Measurements from ENCODE around the gene IL1RAPL2.
"Not testable (repeated sequence)": the region's sequence is repeated elsewhere in the genome, so short reads cannot be mapped to it uniquely, and the experiment has no call there.

The IL1RAPL2 gene

DNA sequence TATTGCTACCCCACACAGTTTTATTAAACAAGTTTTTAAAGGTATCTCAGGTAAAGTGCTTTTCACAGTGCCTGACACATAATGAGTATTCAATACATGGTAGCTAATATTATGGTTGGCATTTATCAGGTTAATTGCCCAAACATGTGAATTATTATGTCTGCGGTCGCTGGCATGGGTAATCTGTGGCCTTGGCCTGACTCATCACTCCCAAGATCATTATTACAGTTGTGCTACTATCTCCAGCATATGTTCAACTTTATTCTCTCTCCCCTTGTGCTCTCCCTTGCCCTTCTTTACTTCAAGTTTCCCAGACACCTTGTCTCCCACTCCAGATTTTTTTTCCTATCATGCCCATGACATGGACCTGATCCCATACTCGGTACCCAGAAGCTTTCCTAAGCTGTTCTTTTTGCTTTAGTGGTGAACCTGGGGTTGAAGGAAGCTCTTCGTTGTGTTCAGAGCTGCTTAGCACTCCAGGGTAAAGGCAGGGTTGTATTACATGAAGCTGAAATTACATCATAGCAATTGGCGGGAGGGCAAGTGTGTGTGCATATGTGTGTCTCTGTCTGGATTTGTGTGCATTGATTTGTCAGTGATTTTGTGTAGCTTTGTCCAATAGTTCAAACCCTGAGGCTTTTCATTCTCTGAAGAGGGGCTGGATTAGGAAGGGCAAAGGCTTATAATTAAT is 1079.8 kb downstream of the IL1RAPL2 start:
- DNase-seq = no peak

DNA sequence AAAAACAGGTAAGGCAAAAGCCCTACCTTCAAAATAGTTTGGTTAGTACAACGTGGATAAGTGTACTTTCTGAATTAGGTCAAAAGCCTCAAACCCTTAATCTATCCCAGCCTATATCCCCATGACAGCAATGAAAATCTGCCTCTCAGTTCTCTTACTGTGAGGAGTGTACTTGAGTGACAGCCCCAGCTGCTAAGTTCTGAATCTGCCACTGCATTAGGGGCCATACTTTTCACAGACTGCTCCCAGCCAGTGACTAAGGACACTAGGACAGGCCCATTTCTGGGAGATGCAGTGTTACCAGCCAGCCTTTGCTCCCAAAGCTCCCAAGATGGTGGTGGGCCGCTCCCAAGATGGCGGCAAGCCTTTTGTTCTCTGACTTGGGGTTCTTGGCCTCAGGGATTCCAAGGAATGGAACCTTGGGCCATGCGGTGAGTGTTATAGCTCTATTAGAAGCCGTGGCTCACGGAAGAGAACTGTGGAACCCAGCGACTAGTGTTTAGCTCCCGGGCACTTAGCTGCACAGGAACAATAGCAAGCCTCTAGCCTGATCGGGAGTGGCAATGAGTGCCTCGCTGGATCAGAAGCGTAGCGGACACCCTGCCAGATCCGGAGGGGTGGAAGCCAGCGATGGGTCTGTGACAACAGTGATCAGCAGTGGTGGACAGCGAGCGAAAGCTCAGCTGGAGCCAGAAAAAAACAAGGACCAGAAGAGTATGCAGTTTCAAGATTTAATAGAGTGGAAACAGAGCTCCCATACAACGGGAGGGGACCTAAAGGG is 1080.8 kb downstream of the IL1RAPL2 start:
- no peak for DNase-seq

DNA sequence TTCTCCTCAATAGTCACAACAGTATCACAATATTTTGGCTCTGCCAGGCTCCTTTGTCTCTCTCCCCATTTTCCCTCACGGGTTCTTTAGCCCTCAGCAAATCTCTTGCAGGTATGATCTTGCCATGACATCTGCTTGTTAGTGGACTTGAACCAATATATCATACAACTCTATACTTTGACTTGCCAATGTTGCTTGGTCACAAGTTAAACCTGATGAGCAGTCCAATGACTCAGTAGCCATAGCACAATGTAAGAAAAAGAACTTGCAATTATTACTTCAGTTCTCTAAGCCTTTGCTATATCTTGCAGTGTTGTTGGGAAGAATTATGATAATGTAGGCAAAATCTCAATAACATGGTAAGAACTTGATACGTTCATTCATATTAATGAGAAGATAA is 1081.8 kb downstream of the IL1RAPL2 start:
- DNase-seq = no peak

DNA sequence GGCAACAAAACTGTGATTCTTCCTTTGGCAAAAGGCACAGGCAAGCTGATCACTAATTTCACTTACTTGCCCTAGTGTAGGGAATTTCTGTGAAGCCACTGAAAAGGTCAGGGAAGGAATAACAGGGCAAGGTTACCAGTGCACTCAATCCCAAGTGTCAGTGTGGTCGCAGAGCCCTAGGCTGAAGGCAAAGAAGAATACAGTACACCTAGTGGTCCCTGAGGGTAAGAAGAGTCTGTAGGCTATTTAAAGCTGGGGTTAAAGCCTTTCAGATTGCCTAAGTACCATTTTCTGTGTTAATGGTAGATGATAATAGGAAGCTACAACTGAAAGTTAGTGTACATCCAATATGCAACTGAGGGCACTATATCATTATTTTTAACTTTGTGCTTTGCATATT is 1082.7 kb downstream of the IL1RAPL2 start:
- no peak for DNase-seq

DNA sequence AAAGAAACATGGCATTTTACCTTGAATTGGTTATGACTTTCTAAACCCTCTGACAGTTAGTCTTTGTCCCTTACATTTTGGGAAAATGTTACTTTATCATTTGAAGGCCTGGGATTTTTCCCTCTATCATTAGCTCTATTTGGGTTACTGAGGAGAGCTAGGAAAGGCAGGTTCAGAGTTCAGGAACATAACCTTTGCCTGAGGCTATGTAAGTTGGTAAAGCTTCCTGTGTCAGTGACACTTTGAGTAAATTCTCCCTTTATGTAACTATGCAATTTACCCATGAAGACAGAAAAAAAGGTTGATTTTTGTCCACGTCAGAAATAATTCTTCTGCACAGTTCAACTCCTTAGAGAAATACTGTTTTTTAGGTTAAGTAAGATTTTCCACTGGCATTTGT is 1084.6 kb downstream of the IL1RAPL2 start:
- DNase-seq = no peak

DNA sequence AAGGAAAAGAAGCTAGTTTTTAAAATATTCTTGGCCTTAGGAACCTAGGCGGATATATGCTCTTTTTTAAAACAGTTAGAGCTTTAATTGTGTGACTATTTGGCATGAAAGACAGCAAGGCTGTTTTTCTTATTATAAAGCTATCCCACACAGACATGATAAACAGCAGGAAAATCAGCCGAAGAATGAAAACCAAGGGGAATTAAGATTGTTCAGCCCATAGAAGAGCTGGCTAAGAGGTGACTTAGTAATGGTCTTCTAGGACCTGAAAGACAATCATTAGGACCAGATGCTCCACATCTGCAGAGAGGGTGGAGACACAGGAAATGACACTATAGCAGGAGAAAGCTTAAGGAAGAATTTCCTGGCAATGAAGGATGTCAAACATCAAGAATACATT is 1085.0 kb downstream of the IL1RAPL2 start:
- no peak for DNase-seq

DNA sequence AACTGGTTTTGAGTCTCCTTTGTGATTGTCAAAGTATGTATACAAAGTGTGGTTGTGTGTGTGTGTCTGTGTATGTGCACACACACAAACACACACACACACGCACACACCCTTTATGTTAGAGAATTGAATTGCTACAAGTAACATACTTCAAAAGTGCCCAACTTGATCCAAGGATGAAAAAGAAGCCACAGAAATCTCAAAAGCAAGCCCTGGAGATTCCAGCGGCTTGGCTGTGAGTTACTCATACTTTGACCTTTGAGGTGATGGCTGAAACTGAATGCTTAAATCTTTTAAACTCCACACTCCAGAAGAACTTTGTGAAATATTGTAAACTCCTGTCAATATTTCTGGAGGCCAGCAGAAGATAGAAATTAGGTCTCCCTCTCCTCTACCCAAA is 1087.9 kb downstream of the IL1RAPL2 start:
- no peak for DNase-seq

DNA sequence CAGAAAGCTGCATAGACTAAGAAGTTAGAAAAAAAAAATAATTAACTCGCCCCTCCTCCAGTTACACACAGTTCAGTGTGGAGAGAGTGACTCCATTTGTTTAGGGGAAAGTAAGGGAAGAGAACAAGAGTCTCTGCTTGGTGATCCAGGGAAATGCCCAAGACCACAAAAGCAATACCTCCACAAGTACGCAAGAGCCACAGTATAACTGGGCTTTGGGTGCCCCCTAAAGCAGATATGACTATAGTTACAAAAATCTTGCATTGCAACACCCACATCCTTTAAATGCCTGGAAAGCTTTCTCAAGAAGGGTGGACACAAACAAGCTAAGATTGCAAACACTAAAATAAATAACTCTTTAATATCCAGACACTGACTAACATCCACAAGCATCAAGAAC is 1092.1 kb downstream of the IL1RAPL2 start:
- no peak for DNase-seq

DNA sequence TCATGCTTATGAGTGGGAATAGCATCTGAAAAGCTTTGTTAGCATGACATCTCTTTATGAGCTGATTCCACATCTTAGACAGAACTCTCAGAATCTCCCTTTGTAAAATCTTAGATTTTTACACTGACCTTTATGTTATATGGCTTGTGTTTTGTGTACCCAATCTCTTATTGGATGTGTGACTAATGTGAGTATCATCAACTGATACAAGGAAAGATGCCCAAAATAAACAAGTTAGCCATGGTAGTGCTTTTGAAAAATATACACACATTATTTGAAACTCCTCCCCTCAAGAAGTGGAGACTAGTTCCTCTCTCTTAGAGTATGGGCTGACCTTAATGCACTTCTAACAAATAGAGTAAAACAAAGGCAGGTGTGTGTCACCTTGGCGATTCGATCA is 1096.2 kb downstream of the IL1RAPL2 start:
- no peak for DNase-seq

DNA sequence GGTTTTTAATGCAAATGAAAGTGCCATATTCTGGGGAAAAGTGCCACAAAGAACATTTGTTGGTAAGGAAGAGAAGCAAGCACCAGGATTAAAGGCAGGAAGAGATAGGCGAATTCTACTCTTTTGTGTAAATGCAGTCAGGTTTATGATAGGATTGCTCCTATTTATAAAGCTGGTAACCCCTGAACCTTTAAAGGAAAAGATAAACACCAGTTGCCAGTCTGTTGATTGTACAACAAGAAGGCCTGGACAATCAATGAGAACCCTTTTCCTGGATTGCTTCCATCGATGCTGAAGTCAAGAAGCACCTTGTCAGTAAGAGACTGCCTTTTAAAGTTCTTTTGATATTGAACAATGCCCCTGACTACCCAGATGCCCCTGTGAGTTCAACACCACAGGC is 1098.2 kb downstream of the IL1RAPL2 start:
- no peak for DNase-seq

DNA sequence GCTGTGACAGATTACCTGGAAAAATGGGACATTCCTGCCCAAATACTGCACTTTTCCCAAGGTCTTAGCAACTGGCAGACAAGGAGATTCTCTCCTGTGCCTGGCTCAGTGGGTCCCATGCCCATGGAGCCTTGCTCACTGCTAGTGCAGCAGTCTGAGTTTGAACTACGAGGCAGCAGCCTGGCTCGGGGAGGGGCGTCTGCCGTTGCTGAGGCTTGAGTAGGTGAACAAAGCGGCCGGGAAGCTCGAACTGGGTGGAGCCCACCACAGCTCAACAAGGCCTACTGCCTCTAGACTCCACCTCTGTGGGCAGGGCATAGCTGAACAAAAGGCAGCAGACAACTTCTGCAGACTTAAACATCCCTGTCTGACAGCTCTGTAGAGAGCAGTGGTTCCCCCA is 1118.3 kb downstream of the IL1RAPL2 start:
- not testable (repeated sequence) for DNase-seq

DNA sequence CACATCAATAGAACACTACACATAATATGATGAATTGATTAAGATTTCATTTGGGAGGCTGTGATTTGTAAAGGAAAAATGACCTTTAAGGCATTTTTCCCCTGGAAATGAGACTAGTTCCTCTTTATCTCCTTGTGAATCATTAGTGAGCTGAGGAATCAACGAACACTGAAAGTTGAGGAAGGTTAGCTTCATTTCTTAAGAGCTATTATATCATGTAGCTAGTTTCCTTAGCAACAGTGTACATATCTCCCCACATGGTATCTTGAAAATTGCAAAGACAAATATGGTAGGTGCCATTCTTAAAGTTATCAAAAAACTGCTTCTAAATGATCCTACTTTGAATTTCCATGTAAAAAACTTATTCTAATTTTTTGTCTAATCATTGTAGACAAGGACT is 1128.8 kb downstream of the IL1RAPL2 start:
- no peak for DNase-seq

DNA sequence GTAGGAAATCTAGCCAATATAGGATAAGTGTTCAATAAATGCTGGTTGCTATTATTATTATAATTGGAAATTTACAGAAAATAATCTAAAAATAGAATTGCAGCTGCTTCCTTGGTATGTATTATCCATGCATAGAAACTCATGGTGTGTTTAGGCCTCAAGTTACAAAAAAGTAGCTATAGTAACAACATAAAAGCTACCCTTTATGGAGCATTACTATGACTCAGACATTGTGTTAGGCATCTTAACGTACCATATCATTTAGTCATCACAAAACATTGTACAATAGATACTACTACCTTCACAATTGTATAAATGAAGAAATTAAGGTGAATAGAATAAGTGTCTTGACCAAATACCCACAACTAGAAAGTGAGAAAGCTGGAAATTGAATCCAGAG is 1129.5 kb downstream of the IL1RAPL2 start:
- no peak for DNase-seq

DNA sequence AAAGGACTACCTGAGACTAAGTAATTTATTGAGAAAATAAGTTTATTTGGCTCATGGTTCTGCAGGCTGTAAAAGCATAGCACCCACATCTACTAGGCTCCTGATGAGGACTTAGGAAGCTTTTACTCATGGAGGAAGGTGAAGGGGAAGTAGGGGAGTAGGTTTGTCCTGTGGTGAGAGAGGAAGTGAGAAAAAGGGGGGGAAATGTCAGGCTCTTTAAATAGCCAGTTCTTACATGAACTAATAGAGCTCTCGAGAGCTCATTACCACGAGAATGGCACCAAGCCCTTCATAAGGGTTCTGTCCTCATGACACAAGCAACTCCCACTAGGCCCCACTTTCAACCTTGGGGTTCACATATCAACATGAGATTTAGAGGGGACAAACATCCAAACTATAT is 1130.9 kb downstream of the IL1RAPL2 start:
- no peak for DNase-seq

DNA sequence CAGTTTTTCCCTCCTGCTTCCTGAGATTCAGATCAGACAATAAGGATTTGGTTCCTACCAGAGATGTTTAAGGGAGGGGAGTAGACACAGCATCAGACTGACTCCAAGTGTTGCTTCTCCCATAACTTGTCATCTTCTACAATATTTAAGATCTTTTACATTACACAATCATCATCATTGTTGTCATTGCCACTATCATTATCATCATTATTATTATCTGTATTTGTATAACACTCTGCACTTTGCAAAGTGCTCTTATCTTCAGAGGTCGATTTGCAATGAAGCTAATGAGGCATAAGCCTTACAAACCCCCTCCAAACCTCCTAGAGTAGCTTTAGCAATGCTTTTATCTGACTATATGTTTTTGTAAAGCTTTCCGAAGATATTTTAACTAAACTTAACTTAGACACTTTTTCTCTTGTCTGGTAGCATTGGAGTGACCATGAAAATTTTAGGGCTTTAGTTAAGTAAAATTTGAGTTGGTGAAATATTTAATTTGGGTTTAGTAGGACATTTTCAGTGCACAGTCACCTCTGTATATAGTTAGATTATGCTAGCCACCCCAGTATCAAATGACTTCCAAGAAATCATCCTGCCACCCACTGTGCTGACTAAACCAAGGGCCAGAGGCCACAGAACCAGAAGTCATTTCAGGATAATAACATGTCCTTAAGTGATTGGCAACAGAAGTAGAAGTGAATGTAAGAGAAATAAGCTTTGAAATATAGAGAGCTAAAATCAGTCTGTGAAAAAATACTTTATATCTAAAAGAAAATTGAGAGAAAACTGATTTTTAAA is 1132.2 kb downstream of the IL1RAPL2 start:
- no peak for DNase-seq

DNA sequence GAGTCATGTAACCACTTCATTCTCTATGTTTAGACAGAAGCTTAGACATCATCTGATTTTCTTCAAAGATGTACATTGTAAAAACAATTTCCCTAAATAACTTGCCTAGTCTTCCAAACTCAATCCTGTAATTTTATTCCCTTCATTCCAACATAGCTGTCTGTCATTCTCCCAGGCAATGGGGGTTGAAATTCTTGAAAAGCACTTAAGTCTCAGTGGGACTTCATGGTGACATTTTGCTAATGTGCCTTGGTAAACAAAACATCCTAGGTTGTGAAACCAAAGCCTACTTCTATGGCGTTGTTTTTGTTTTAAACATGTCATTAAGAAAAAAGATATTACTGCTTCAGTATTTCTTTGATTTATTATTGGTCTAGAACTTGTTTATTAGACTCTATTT is 1134.3 kb downstream of the IL1RAPL2 start:
- DNase-seq = no peak

DNA sequence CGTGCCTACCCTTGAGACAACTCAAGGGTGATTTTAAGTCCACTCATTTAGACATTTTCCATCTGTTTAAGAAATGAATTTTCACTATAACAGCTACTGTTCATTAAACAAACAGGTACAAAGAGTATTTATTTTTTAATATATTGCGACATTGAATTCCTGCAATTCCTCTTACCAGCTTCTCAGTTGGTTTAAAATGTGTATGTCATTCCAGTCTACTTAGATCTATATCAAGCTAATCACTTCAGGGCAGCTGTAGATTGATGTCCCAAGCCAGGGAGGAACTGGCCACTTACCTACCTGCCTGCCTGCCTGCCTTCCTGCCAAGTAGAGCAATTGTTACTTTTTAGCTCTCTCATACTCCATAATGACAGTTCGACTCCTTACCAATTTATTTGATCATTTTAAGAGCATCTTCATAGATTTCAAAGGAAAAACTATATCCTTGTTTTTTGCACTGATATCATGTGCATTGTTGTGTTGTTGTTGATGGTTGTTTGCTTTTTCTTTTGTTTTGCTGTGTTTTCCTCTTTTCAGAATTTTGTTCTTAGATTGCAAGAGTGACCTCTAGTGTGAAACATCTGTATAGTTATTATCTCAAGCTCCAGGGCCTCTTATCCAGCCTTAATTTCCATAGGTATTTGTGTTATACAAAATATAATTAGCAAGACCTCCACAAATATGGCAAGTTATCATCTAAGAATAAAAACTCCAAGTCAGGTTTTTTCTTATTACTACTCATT is 1135.5 kb downstream of the IL1RAPL2 start:
- no peak for DNase-seq

DNA sequence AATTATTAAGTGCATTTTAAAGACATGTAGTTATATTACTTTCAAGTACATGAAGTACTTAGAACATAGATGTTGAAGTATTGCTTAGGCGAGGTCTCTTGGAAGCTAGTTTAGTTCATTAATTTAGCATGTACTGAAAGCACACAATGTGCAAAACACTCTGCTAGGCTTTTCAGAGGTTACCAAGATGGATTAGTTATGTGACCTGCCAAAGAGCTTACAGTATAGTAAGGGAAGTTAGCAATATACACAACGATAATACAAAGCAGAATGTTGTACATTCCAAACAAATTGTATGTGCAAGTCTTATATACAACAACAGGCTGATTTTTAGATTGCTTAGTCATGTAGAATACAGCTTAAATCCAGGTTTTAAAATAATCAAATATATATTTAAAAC is 1137.9 kb downstream of the IL1RAPL2 start:
- DNase-seq = no peak

DNA sequence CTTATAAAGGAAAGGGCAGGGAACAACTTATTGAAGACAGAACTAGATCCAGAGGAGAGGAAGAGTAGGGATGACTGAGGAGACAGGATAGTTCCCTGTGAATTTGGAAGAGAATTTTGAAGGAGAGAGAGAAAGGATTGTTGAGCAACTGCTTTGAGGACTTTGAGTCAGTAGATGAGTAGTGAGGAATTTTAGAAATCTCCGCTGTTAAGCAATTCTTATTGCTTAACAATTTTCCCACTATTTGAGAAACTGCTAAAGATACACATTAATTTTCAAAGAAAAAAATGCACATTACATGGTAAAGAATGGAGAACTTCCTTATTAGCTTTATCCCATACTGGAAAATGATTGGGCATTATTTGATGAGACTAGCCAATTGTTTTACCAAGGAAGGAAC is 1140.0 kb downstream of the IL1RAPL2 start:
- DNase-seq = no peak

DNA sequence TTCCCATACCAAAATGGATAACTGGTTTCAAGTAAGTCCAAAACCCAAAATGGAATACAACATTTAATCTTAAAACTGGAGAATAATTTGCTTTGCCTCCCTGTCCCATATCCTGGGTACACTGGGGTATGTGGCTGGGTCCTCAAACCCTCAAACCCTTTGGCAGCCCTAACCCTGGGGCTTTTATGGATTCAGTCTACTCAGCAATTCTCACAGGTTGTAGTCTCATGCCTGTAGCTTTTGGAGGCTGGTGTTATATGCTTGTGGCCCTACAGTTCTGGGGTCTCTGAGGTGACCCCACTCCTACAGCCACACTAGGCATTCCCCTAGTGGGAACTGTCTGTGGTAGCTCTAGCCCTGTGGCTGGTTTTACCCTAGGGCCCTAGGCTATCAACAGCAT is 1145.8 kb downstream of the IL1RAPL2 start:
- no peak for DNase-seq

DNA sequence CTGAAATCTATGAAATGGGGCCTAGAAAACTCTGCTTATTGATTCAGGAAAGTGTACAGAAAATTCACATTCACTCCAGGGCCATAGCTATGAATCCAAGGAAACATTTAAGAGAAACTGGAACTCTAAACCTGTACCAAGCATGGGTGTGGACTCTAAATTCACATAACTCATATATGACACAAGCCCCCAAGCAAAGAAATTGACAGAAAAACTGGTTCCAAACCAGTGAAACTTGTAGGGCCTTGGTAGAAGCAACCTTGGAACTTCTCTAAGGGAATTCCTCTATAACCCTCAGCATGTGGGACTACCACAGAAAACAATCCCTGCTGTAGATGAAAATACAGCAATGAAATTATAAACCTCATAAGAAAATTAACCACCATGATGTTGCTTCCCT is 1149.7 kb downstream of the IL1RAPL2 start:
- no peak for DNase-seq

DNA sequence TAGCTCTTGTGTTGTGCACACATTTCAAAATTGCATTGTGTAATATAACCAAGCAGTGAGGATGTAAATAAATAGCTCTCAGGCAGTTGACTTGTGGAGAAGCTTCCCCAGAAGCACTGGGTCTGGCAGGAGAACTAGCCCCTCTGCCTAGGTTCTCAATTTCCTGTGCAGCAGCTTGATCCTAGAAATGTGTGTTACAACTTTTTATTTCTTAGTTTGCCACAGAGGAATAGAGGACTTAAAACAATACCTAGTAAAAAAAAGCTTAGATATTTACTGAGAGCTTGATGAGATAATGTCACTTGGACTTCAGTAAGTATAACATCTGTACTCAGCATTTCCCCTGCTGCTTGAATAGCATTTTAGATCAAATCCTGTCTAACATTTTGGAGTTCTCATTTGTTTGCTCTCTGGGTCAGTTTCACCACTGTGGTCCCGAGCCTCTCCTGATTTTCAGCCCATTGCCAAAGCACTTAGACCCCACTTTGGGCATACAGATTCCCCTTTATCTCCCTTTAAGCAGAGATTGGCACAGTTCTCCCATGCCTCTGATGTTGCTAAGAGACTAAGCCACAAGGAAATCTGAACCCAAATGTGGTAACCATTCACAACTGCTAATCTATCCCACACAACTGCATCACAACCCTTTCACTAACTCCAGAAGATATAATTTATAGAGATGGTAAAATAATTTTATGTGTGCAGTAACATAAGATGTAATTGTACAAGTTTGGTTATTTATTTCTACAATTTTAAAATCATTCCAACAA is 1158.2 kb downstream of the IL1RAPL2 start:
- no peak for DNase-seq
